Fibroblast of the aortic adventitia (primary cell): ENCODE results near the gene PTF1A. TPM values are rescaled to one million over a fixed set of nuclear protein-coding genes. Genes with fewer than 3 reads are reported as not detected.
"Not testable (repeated sequence)": the region's sequence is repeated elsewhere in the genome, so short reads cannot be mapped to it uniquely, and the experiment has no call there.

Experiments
- DNase-seq: peaks from one replicate; pipeline ENCODE4 v3.0.0-alpha.2; 2010; ENCODE audit warnings: low read depth
- H3K4me3 ChIP-seq: 2 replicates; pipeline ENCODE4 v1.5.1; 2011; ENCODE audit warnings: low read depth, mild to moderate bottlenecking, control low read depth, low read length, moderate library complexity
- total RNA-seq: library from RNA; depleted of rRNA; stranded (reverse); fragments of >200 nt; gene quantifications from 2 replicates; pipeline ENCODE4 v1.2.3, GENCODE V29; 2012; ENCODE audit warnings: low replicate concordance
- TF ChIP-seq, protein P1 (sequence below): IDR thresholded peaks from 2 replicates; pipeline ENCODE4 v1.5.1; 2011; ENCODE audit warnings: mild to moderate bottlenecking, low read length, control low read depth, inconsistent platforms; ENCODE audit not compliant: insufficient read depth

PTF1A gene
- total RNA-seq, 1 donor: not detected

- TF ChIP-seq, protein P1, sequence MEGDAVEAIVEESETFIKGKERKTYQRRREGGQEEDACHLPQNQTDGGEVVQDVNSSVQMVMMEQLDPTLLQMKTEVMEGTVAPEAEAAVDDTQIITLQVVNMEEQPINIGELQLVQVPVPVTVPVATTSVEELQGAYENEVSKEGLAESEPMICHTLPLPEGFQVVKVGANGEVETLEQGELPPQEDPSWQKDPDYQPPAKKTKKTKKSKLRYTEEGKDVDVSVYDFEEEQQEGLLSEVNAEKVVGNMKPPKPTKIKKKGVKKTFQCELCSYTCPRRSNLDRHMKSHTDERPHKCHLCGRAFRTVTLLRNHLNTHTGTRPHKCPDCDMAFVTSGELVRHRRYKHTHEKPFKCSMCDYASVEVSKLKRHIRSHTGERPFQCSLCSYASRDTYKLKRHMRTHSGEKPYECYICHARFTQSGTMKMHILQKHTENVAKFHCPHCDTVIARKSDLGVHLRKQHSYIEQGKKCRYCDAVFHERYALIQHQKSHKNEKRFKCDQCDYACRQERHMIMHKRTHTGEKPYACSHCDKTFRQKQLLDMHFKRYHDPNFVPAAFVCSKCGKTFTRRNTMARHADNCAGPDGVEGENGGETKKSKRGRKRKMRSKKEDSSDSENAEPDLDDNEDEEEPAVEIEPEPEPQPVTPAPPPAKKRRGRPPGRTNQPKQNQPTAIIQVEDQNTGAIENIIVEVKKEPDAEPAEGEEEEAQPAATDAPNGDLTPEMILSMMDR: no peak
- DNase-seq: no peak
- H3K4me3 ChIP-seq: no peak overlapping the region
Observed at GRCh38 chr10:23203369-23204325, 11.5 kb downstream of the PTF1A start.

DNA sequence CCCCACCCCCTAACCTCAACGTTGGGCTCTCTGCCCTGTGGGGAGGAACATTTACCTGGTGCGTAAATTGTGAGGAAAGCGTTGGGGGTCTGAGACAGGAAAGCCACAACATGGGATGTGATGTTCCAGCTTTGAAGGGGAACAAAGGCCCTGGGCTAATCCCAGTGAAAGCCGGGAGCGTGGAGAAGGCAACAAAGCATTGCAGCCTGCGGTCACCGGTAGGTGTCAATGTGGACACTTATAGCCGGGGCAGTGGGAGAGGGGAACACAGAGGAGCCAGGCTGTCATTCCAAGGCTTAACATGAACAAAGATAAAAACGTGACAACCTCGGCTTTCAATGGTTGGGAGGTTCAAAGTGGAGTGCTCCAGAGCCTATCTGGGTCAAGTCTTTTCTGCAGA lies 12.7 kb downstream of the PTF1A start:
- TF ChIP-seq, protein P1: no peak
- no peak for DNase-seq
- H3K4me3 ChIP-seq: no peak overlapping the region

DNA sequence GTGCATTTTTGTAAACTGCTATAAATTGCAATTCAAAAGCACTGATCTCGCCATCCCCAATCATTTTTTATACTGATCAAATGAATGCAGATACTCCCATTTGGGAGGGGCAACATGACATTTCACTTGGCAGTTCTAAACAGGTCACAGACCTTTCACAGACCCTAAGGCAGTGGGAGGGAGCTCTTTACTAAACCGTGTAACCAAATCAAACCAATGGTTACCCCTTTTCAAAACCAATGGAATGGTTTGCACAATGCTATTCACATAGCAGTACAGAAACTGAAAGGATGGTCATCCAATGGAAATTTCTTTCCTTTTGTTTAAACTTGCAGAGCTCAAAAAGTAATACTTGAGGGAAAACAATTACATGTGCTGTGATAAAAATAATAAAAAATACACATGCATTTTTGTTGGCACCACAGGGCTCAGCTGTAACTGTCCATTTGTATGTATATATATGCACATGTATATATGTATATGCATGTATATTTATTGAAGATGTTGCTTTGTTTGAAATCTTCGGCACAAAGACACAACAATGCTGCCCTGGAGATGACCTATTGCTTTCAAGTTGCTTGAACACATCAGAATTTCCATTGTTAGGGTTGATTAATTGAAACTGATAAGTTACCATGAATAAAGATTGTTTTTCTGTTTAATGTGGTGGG lies 14.0 kb downstream of the PTF1A start:
- TF ChIP-seq, protein P1: no peak
- no peak for DNase-seq
- H3K4me3 ChIP-seq: no peak overlapping the region

- DNase-seq: no peak
- TF ChIP-seq, protein P1: no peak
- no peak overlapping the region for H3K4me3 ChIP-seq
Observed at GRCh38 chr10:23217471-23217870, 25.4 kb downstream of the PTF1A start.

DNA sequence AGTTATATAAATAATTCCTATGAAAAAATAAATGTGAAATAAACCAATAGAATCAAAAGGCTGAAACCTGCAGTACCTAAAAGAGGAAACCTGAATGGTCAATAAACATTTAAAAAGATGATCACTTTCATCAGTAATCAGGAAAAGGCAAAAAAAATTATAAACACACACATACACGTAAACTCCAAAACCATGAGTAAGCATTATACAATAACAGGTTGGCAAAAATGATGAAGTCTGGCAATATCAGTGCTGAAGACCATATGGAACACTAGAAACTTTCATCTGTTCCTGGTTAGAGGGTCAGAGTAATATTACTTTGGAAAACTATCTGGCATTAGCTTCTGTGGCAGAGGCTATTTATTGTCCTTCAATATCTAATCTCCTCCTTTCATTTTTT lies 38.5 kb downstream of the PTF1A start:
- no peak for DNase-seq
- no peak overlapping the region for H3K4me3 ChIP-seq
- TF ChIP-seq, protein P1: no peak

DNA sequence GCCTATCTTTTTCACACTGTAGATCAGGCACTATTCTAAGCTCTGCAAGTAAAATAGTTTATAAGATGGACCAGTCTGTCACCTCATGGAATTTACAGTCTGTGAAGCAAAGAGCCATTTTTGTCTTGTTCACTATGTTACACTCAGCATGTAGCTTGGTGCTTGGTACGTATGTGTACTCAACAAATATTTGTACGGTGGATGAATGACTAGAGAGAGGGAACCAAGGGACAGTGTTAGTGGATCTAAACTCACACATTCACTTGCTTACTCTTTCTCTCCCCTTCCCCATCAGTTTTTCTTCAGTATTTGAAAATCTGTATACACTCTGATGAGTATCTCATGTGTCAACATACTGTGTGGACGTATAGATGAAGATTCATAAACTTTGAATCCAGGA lies 45.9 kb downstream of the PTF1A start:
- TF ChIP-seq, protein P1: no peak
- DNase-seq: no peak
- H3K4me3 ChIP-seq: no peak overlapping the region

DNA sequence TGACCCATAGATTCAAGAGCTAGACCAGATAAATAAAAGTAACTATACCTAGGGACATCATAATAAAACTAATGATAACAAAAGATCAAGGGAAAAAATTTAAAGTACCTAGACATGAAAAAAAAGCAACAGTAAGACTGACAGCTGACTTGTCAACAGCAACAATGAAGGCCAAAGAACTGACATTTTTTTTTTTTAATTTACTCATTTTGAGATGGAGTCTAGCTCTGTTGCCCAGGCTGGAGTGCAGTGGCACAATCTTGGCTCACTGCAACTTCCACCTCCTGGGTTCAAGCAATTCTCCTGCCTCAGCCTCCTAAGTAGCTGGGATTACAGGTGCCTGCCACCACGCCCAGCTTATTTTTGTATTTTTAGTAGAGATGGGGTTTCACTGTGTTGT lies 49.7 kb downstream of the PTF1A start:
- not testable (repeated sequence) for DNase-seq, H3K4me3 ChIP-seq
